NCI-H2227 (cell line): ENCODE measurements around the gene NUDT8.
A peak's percentile ranks its signal among the peaks of the same experiment; 100 is the strongest.
"Not testable (repeated sequence)": the region's sequence is repeated elsewhere in the genome, so short reads cannot be mapped to it uniquely, and the experiment has no call there.

Experiments used
- DNase-seq: peaks from one replicate; lab custom pipeline; 2025; ENCODE audit not compliant: unreplicated experiment; lab: John Stamatoyannopoulos, UW

The NUDT8 gene

GRCh38 chr11:67642173-67643120 lies 12.7 kb upstream of the NUDT8 start:
- no peak for DNase-seq

DNA sequence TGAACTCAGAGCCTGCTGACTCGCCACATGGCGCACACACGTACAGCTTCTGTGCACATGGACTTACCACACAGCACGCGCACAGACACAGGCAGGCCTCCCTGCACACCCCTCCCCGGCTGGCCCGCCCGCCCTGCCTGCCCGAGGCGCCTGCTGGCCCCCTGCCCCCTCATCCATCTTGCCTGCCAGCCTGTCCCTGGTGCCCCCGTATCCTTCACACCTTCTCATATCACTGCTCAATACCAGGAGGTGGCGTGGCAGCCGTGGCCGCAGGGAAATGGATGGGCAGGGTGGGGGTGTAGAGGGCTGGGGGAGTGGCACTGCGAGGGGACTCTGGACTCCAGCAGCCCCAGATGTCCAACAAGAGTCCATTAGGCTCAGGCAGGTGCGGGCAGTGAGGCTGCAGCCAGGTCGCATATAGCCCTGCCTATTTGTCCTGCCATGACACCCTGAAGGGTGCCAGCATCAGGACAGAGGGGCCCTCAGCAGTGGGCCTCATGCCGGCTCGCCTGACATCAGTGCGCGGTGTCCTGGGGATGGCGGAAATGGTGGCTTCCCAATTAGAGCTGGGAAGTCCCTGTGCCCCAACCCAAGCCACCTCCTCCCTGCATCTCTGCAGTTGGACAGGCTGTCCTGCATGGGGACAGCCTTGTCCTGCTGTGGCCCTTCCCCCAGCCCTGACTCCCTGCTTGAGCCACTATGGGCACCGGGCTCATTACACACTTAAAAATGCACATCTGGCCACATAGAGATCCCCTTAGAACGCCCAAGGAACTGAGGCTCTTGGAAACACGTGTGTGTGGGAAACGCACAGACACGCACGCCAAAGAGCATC lies 11.8 kb upstream of the NUDT8 start:
- no peak for DNase-seq

GRCh38 chr11:67640758-67641337 lies 11.1 kb upstream of the NUDT8 start:
- no peak for DNase-seq

DNA sequence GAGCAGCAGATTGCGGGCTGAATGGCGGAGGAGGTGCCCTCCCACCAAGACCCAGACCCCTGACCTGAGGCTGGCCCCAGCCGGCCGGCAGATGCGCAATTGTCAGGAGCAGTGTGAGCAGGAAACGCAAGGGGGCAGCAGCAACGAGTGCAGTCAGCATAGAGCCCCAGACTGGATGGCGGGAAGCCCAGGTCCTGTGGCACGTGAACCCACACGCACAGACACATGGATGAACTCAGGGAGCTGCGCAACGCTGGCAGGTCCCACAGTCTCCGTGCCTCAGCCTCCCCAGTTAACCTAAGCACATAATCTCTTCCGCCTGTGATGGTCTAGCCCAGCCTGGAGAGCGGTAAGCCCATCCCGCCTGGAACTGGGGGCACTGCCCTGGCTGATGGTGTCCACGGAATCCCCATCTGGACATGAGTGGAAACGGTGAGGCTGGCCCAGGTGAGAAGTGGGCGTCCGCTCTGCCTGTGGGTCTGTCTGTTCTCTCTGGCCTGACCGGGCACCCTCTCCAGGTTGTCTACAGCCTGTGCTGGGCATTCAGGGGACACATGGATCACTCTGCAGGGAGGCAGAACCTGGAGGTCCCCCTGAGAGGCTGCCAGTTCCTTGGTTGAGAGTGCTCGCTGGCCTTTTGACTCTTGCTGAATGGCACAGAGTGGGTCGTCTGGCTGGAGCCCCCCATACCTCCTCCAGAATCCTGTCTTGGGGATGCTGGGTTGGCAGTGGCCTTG lies 10.5 kb upstream of the NUDT8 start:
- DNase-seq, result no peak

DNA sequence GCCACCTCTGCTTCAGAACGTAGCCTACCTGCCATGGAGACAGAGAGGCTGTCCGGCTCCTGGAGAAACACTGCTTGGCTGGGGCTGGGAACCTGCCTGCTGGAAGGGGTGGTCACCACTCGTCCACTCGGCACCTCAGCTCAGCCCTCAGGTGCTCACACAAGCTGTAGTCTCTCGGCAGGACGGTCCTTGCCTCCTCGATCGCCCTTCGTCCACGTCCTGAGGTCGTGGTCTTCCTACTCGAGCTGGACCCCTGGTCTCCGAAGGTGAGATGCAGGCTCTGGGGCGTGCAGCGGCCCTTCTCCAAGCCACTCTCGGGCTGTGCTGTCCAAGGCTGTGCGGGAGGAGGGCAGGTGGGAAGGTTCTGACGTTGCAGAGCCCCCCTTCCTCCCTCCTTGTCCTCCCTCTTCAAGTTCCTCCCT lies 9.7 kb upstream of the NUDT8 start, which contains the start of gene TBX10:
TBX10 (minus strand) TSS at position 326 of the 422 bp plus-strand sequence; CDS start at position 35, 291 bp downstream.
- no peak for DNase-seq

DNA sequence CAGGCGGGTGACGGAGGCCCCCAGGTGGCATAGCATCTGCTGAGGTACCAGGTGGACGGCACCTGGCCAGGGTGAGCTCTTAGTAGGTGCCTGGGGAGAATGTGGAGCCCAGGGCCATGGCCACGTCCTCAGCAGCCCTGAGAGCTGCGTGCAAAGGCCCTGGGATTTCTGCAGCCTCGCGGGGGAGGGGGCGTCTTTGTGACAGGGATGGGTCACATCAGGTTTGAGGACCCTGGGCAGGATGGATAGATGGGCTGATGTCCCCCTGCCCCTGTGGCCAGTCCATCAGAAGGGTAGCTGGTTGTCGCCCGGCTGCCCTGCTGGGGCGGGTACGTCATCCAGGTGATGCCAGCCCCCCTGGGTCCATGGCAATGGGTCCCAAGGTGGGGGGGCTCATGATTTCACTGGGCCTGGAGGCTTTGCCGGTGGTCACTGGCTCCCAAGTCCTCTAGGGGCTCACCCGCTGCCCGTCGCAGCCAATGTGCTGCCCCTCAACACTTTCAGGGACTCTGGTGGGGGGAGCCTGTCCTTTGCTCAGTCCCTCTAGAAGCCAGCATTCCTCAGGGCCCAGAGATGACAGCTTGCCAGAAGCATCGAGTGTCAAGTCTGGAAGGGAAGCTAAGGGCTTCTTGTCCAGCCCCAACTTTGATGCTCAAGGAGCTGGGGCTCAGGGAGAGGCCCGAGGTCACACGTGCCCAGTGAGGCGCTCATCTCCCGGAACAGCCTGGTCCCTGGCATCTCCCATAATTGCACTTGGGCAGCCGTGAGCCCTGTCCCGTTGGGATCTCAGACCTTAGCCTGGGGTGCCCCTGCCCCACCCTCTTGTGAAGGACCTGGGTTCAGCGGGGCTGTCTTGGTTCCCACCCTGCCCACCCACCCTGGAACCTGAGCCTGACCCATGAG lies 9.0 kb upstream of the NUDT8 start:
- DNase-seq, result no peak

GRCh38 chr11:67637441-67637840 lies 7.7 kb upstream of the NUDT8 start:
- not testable (repeated sequence) for DNase-seq

- DNase-seq, result no peak
Measured at GRCh38 chr11:67636962-67637361, 7.2 kb upstream of the NUDT8 start.

DNA sequence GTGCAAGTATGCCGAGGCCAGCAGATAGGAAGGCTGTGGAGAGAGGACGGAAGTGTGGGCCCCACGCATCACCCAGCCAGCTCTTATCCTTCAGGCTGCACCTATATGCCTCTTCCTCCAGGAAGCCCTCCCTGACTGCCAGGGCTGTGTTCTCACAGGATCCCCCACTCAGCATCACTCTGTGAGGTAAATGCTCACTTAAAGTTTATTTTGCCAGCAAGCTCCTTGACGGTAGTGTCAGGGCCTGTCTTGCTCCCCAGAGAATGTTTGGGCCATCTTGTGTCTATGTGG lies 5.4 kb upstream of the NUDT8 start:
- DNase-seq, result no peak

DNA sequence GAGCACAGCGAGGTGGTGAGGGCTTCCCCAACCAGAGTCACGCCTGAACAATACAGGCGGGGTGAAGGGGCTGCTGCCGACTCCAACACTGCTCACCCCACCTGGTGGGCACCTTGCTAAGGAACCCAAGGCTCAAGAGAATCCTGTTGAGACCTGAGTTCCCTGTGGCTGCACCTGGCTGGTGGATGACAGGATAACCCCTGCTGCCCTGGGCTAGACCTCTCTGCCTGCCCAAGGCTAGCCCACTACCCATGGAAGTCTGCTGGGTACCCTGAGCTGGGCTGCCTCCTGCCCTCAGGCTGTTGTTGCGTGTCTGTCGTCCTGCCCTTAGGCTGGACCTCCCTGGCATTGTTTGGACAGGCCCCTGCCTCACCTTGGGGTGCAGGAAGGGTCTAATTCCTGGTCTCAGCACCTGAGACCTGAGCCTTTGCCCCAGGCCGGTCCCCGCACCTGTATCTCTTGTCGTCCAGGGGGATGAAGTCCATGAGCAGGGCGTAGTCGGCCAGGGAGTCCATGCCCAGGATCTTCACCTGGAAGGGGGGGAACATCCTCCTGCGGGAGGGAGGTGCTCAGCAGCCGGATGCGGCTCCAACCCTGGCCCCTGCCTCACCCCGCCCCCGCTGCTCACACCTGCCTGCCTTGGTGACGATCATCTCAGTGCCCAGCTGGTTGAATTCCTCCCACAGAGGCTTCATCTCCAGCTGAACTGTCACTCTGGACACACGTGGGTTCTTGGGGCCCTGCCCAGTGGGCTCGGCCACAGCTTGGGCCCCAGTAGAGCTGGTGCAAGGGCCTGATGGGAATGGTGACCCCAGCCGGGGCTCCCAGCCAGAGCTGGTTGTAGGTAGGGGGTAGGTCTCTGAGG lies 4.9 kb upstream of the NUDT8 start:
- no peak for DNase-seq

DNA sequence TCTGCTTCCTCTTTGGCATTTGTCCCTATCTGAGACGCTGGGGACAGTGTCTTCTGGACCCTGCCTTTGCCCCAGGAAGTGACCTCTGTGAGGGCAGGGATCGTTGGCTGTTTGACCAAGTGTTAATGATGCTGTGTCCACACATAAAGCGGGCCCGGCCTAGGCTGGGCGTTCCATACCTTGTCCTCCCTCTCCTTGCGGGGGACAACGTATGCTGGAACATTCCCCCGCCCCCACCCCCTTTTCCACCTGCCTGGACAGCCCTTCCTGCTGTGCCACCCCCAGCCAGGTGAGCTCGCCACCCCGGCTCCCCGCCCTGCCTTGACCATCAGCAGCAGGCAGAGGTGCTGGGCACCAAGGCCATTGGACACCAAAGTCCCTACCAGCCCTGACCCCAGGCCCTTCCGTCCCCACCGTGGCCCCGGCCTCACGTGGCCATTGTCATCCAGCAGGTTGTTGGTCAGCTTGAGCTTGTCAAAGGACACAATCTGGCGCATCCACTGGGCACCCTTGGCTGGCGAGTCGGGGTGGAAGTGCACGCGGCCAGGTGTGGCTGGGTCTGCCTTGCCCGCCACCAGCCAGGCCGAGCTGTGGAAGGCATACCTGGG lies 4.1 kb upstream of the NUDT8 start:
- DNase-seq, result no peak

DNA sequence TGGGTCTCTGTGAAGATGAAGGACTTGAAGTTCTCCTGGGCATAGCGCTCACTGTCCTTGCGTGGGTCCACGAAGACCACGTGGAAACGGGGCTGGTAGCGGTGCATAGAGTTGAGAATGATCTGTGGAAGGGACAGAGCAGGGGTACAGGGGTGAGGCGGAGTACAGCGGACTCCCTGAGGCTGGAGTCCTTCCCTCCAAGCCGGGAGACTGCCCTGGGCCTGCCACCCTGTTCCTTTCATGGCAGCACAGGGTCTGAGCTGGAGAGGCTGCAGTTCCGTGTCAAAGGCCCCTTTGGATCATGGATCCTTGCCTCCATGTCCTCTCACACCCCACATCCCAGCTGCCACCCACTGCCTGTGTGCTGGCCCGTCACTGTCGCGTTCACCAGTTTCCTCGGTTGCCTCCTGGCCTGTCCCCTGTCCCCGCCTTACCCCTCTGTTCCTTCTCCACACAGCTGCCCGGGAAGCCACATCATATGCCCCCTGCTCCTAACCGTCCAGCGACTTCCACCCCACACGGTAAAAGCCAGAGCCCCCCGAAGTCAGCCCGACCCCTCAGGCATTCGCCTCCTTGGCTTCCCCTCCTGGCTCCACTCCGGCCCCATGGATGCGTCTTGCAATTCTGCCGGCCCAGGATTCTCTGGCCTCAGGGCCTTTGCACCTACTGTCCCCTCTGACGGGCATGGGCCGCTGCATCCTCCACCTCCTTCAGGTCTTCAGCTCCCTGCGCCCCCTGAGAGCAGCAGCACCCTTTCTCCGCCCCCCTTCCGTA lies 3.4 kb upstream of the NUDT8 start:
- no peak for DNase-seq

- DNase-seq, result no peak
Measured at GRCh38 chr11:67632175-67632981, 2.6 kb upstream of the NUDT8 start.

DNA sequence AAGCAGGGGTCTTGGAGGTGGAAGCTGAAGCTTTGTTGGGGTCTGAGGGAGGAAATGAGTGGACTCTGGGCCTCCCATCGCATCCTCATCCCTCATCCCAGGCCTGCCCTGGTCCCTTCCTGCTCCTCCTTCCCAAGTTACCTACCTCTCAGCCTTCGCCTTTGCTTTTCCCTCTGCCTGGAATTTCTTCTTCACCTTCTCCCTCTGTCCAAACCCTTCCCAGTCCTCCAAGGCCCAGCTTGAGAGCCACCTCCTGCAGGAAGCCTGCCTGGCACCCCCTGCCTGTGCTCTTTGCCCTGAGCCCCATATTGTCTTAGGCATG lies 2.1 kb upstream of the NUDT8 start:
- DNase-seq, result no peak

- no peak for DNase-seq
Measured at GRCh38 chr11:67631411-67631810, 1.7 kb upstream of the NUDT8 start.

- no peak for DNase-seq
Measured at GRCh38 chr11:67630943-67631331, 1.2 kb upstream of the NUDT8 start.

DNA sequence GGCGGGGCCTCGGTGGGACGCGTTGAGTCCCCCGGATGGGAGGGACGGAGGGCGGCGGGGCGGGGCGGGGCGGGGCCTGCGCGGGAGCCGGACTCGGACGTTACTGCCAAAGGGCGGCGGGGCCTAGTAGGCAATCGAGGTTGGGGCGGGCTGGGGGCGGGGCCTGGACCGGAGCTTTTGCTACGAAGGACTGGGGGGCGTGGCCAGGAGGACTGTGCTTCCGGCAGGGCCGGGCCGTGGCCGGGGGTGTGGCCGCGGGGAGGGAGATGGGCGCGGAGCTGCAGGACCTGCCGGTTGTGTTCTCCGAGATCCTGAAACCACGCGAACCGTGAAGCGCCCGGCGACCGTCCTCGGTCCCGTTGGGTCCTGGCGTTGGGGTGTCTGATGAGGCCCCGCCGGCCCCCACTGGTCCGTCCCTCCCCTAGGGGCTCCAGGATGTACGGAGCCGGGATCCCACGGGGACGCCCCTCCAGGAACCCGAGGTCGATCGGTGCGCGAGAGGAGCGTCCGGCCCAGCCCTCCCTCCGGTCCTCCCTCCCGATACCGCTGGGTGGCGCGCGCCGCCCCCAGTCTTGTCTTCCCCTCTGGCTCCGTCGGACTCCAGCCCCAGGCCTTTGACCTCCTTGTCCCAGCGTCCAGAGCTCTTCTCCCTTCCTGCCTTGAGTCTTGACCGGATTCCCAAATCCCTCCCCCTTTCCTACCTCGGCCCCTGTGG lies 648 bp upstream of the NUDT8 start:
- peak; percentile 98 for DNase-seq
